NB4 (cell line): ENCODE results near the gene ERCC3.

Source experiments
- CTCF ChIP-seq: IDR thresholded peaks from one replicate; pipeline ENCODE4 v1.5.1; 2012; ENCODE audit warnings: low read depth, low read length
- MAX ChIP-seq: IDR thresholded peaks from 2 replicates; pipeline ENCODE4 v1.6.1; 2011; ENCODE audit warnings: low read depth, low read length
- MYC ChIP-seq: IDR thresholded peaks from 2 replicates; pipeline ENCODE4 v1.6.1; 2011; ENCODE audit warnings: low read depth, low read length
- POLR2A ChIP-seq: IDR thresholded peaks from 2 replicates; pipeline ENCODE4 v1.6.1; 2011; ENCODE audit warnings: mild to moderate bottlenecking; ENCODE audit not compliant: insufficient read length; ENCODE audit errors: extremely low read depth

GRCh38 chr2:127228102-127228501 lies 65.8 kb downstream of the ERCC3 start:
- TF ChIP-seq CTCF (no peak), POLR2A (no peak), MAX (no peak), MYC (no peak)
